ENCODE measurements around the gene CALML3.

Gene CALML3

DNA sequence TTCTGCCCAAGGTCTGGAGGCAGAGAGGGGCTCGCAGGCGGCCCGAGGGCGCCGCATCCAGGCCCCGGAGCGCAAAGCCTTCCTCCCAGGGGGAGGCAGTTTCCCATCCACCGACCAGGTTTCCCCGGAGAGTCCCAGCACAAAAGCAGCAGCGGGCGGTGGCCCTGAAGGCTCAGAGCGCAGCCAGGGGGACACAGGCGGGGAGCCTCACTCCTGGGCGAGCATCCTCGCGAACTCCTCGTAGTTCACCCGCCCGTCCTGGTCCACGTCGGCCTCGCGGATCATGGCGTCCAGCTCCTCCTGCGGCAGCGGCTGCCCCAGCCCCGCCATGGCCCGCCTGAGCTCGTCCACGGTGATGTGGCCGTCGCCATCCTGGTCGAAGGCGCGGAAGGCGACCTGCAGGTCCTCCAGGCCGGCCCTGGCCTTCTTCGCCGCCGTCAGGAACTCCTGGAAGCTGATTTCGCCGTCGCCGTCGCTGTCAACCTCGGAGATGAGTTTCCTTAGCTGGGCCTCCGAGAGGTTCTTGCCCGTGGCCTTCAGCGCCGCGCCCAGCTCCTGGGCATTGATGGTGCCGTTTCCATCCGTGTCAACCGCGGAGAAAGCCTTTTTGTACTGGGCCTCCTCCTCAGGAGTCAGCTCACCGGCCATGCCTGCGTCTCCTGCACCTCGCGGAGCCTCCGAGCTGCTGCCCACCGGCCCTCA lies 25.8 kb upstream of the CALML3 start:
- TF ChIP-seq, protein P1, sequence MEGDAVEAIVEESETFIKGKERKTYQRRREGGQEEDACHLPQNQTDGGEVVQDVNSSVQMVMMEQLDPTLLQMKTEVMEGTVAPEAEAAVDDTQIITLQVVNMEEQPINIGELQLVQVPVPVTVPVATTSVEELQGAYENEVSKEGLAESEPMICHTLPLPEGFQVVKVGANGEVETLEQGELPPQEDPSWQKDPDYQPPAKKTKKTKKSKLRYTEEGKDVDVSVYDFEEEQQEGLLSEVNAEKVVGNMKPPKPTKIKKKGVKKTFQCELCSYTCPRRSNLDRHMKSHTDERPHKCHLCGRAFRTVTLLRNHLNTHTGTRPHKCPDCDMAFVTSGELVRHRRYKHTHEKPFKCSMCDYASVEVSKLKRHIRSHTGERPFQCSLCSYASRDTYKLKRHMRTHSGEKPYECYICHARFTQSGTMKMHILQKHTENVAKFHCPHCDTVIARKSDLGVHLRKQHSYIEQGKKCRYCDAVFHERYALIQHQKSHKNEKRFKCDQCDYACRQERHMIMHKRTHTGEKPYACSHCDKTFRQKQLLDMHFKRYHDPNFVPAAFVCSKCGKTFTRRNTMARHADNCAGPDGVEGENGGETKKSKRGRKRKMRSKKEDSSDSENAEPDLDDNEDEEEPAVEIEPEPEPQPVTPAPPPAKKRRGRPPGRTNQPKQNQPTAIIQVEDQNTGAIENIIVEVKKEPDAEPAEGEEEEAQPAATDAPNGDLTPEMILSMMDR (conservative IDR thresholded peaks at IDR 0.05; ENCODE audit: low read length), result no peak
- no peak for DNase-seq (ENCODE audit: low read depth)
- H3K4me3 ChIP-seq (ENCODE audit: low read length), result no peak overlapping the region

DNA sequence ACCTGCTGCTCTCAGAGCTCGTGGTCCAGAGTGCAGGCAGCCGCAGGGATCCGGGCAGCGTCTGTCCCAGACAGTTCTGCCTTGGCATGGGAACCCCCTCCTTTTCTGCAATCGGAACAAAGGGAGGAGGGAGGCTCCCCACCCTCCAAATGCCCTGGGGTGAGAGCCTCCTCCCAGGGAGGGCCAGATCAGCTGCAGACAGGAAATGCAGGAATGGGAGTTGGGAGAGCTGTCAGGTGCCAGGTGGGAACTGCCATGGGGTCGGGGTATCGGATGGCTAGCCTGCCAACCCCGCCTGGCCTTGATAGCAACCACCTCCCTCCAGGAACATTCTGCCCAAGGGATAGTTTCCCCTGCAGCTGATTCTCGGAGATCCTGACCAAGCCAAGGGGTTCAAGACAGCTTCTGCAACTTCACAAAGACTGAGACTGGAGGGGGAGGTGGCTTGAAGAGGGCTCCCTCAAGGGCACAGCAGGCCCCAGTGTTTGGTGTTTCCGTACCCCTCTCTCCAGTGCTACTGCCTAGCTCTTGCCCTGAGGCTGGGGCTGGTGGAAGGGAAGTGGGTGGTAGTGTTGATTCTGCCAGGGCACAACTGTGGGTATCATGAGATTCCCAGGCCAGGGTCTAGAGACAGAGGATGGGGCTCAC lies 25.1 kb upstream of the CALML3 start, which contains the start of gene CALML5:
Gene CALML5 (minus strand): TSS at position 78 of the 648 bp plus-strand sequence. CDS start 132 bp downstream, outside the sequence.
- no peak within 1 kb of the TSS for H3K4me3 ChIP-seq (ENCODE audit: low read length)
- TF ChIP-seq, protein P1 (conservative IDR thresholded peaks at IDR 0.05; ENCODE audit: low read length), result no peak
- no peak for DNase-seq (ENCODE audit: low read depth)

DNA sequence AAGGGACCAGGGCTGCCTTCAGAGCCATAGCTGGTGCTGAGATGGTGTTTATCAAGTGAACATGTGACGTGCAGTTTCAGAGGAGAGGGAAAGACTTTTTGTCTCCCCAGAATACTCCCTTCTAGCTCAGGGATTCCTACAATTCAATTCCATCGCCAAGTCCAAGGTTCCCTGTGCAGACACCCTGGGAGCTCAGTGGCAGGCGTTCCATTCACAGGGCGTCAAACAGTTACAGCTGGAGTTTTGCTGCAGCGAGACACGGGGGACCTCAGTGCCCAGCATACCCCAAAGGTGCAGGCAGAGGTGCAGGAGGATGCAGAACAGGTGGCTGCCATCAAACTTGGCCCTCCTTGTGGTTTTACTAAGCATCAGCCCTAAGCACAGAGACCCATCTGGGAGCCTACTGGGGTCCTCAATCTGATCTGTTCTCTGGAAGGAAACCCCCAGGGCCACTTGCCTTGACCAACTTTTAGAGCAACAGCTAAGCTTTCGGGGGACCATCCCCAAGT lies 24.5 kb upstream of the CALML3 start:
- H3K4me3 ChIP-seq (ENCODE audit: low read length), result no peak overlapping the region
- TF ChIP-seq, protein P1 (conservative IDR thresholded peaks at IDR 0.05; ENCODE audit: low read length), result no peak

DNA sequence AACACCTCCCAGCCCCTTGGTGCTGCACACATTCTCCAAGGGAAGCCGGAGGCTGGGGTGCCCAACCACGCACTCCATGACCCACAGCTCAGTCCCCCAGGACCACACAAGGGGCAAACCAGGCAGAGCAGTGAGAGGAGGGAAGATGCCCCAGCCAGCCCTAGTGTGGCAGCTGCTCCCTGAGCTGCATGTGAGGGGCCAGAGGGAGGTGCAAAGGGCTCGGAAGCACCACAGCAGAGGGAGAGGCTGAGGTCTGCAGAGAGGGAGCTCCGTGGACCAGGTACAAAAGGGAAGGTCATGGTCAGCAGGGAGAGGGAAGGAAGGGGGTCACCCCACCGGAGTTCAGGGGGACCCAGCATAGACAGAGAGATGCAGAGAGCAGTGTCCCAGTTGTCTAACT lies 23.9 kb upstream of the CALML3 start:
- no peak for DNase-seq (ENCODE audit: low read depth)
- no peak overlapping the region for H3K4me3 ChIP-seq (ENCODE audit: low read length)
- TF ChIP-seq, protein P1 (conservative IDR thresholded peaks at IDR 0.05; ENCODE audit: low read length), result no peak

More for the DNA sequence above, 24.5 kb upstream of the CALML3 start:
- no peak for DNase-seq (ENCODE audit: low read depth)

DNA sequence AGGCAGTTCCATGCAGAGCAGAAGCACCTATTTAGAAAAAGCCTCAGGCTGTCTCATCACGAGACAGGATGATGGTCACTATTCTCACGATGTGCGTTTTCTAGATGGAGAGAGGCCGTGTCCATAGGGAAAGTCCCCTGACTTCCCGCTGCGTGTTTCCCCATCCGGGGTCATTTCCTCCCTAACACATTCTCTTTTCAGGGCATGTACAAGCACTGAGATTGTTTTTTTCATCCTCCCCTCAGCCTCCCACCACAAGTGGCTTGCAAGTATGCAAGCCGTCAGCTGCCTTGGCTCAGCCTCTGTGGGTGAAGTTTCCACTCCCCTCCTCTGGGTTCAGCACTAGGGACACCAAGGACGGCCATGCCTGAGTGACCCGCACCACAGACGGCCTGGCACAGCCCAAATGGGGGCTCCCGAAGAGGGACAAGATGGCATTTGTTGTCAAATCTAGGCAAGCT lies 22.7 kb upstream of the CALML3 start:
- no peak overlapping the region for H3K4me3 ChIP-seq (ENCODE audit: low read length)
- no peak for DNase-seq (ENCODE audit: low read depth)
- TF ChIP-seq, protein P1 (conservative IDR thresholded peaks at IDR 0.05; ENCODE audit: low read length), result no peak

DNA sequence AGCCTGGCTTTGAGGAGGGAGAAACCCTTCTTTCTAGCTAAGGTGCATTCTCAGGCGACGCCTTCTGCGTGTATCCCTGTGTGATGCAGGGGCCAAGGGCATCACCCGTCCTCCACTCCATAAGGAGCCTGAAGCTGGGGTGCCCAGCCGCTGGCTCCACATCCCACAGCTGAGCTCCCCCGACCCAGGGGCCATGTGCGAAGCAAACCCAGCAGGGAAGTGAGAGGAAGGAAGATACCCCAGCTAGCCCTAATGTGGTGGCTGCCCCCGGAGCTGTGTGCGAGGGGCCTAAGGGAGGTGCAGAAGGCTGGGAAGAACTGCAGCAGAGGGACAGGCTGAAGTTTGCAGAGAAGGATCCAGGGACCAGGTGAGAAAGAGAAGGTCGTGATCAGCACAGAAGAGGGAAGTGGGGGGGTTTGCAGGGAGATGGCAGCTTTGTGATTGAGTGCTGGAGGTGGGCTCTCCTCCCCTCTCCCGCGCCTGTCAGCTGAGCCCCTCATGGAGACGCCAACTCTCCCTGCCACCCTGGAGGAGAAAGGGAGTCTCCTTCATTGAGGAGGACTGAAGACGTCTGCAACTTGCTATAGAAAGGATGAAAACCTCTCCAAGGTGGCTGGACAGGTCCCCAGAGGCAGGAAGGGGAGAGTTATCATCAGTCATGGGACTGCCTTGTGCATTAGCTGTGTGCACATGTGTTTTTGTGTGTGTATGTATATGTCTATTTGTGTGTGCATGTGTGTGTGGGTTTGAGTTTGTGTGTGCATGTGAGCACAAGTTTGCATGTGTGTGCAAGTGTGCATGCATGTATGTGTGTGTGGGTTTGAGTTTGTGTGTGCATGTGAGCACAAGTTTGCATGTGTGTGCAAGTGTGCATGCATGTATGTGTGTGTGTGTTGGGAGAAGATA lies 21.9 kb upstream of the CALML3 start:
- DNase-seq (ENCODE audit: low read depth), result no peak
- TF ChIP-seq, protein P1 (conservative IDR thresholded peaks at IDR 0.05; ENCODE audit: low read length), result no peak
- H3K4me3 ChIP-seq (ENCODE audit: low read length), result no peak overlapping the region
